Mesenteric fat pad (tissue), 1 donor: ENCODE results near the gene CTTNBP2NL. TPM values are rescaled to one million over a fixed set of nuclear protein-coding genes. Genes with fewer than 3 reads are reported as not detected.

Source experiments
- DNase-seq: peaks from one replicate; pipeline ENCODE4 v3.0.0-alpha.2; 2020; ENCODE audit warnings: low spot score
- microRNA-seq: library from miRNA; unstranded; fragments of <30 nt; microRNA quantifications from one replicate; pipeline ENCODE4 v1.2.0, GENCODE V29; 2020; ENCODE audit warnings: borderline number of aligned reads
- total RNA-seq: library from RNA; stranded (reverse); fragmentation: NEBNext Ultra II Directional; extraction: Animal tissue kit (Norgen Biotek cat#: 25700); gene quantifications from one replicate; pipeline ENCODE4 v1.2.1, GENCODE V29; 2021
- donor health status: DM: yes; HTN: yes; CAD: no.

The CTTNBP2NL gene
- total RNA-seq, 1 donor from 2014 or later, result 44.4 TPM

GRCh38 chr1:112505878-112506277, 109.9 kb downstream of the CTTNBP2NL start:
- DNase-seq, result no peak

GRCh38 chr1:112506306-112506705, 110.3 kb downstream of the CTTNBP2NL start:
- DNase-seq, result no peak

- no peak for DNase-seq
Observed at GRCh38 chr1:112506731-112507130, 110.7 kb downstream of the CTTNBP2NL start.

- DNase-seq, result no peak
Observed at GRCh38 chr1:112507336-112507735, 111.3 kb downstream of the CTTNBP2NL start.

- no peak for DNase-seq
Observed at GRCh38 chr1:112507921-112508277, 111.9 kb downstream of the CTTNBP2NL start.

DNA sequence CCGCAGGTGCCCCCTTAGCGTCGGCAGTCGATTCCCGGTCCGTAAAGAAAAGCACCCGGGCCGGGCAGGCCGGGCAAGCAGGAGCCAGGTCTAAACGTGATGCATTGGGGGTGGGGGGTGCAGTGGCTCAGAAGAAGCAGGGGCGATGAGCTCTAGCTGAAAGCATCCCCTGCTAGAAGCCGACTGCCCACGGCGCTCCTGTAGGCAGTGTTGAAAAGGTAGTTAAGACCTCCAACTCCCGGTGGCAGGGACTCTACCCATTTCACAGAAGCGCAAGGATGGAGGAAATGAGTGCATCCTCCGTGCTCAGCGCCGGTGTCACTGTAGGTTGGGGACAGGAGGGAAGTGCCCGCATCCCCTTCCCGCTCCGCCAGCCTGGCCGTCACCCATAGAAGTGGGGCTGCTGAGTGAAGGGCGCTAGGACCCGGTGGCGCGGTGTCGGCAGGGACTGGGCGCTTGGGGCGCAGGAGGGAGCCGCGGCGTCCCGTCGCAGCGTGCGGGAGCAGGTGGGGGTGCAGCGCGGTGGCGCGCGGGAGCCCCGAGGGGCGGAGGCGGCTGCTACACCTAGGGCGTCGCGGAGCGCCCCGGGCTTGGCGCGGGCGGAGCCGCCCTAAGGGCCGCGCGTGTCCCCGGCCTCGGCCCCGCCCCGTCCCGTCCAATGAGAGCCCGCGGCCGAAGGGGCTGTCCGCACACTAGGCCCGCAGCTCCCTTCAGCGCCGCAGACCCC, 112.4 kb downstream of the CTTNBP2NL start, which contains the start of gene WNT2B:
Gene WNT2B (plus strand): TSS at position 688 of the 727 bp plus-strand sequence. CDS start 298 bp downstream, outside the sequence.
- DNase-seq, result no peak

- no peak for DNase-seq
Observed at GRCh38 chr1:112509005-112509659, 113.1 kb downstream of the CTTNBP2NL start.

DNA sequence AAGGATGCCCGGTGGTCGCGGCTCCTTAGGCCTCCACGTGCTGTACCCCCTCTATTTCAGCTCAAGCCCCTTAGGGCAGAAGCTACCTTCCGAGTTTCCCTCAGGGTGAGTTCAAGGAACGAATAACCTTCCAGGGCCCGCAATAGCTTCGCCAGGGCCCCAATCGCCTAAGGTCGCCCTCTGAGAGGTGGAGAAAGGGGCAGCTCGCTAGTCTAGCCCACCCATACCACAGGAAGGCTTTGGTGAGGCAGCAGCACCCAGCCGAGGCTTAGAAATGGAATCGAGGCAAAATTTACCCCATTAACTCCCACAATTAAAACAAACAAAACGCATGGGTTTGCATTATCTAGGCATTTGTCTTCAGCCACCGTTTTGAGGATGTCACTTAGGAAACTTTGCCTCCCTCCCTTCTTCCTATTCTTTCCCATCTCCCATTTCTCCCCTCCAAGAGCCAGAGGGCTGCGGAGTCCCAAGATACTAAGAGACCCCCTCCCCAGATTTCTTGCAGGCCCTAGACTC, 113.7 kb downstream of the CTTNBP2NL start:
- no peak for DNase-seq

DNA sequence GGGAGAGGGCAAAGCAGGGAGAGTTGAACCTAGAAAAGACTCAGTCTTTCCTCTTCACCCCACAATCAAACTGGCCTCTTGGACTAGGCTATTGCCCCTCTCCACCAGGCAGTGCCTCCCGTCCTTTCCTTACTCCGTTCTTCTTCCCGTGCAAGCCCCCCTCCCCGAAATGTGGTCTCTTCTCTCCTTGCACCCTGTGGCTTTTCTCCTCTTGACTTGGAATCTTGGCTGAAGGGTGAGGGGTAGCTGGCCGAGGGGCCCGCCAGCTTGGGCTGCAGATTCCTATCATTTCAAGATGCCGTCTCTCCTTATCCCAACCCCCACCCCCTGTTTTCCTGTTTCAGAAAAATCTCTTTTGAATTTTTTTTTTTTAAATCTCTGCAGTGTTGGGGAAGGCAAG, 114.3 kb downstream of the CTTNBP2NL start:
- no peak for DNase-seq

Small RNA genes within 50 kb of the gene (microRNA-seq; reads per million reads assigned to microRNA genes)
- not detected for gene MIR4256

Other genes starting within 250 kb of the CTTNBP2NL start
- gene WNT2B, start 112.8 kb downstream of the CTTNBP2NL start, total RNA-seq, result 3.9 TPM
- 17.9 TPM for gene ST7L, start 222.9 kb downstream of the CTTNBP2NL start, total RNA-seq
- 142 TPM for gene CAPZA1, start 223.6 kb downstream of the CTTNBP2NL start, total RNA-seq